GM12874 (cell line): ENCODE results near the gene USF1.

Source experiments
- TF ChIP-seq, protein P1 (sequence below): IDR thresholded peaks from 2 replicates; pipeline ENCODE4 v1.5.1; 2011; ENCODE audit warnings: low read depth, mild to moderate bottlenecking, control low read depth, low read length, moderate library complexity; ENCODE audit not compliant: insufficient read depth

USF1 gene

GRCh38 chr1:161045736-161046604 is at the start of gene USF1:
TSS of gene USF1 (minus strand) at chr1:161045977. CDS start at chr1:161043275, 2,702 bp downstream.
- TF ChIP-seq, protein P1, sequence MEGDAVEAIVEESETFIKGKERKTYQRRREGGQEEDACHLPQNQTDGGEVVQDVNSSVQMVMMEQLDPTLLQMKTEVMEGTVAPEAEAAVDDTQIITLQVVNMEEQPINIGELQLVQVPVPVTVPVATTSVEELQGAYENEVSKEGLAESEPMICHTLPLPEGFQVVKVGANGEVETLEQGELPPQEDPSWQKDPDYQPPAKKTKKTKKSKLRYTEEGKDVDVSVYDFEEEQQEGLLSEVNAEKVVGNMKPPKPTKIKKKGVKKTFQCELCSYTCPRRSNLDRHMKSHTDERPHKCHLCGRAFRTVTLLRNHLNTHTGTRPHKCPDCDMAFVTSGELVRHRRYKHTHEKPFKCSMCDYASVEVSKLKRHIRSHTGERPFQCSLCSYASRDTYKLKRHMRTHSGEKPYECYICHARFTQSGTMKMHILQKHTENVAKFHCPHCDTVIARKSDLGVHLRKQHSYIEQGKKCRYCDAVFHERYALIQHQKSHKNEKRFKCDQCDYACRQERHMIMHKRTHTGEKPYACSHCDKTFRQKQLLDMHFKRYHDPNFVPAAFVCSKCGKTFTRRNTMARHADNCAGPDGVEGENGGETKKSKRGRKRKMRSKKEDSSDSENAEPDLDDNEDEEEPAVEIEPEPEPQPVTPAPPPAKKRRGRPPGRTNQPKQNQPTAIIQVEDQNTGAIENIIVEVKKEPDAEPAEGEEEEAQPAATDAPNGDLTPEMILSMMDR, result no peak

DNA sequence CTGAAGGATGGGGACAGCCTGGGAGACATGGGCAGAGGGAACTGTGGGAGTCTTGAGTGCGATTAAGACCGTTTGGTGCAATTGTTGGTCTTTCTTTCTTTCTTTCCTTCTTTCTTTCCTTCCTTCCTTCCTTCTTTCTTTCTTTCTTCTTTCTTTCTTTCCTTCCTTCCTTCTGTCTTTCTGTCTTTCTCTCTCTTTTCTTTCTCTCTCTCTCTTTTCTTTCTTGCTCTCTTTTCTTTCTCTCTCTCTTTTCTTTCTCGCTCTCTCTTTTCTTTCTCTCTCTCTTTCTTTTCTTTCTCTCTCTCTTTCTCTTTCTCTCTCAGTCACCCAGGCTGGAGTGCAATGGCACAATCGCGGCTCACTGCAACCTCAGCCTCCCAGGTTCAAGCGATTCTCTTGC is 49.5 kb upstream of the USF1 start:
- TF ChIP-seq, protein P1, result no peak

DNA sequence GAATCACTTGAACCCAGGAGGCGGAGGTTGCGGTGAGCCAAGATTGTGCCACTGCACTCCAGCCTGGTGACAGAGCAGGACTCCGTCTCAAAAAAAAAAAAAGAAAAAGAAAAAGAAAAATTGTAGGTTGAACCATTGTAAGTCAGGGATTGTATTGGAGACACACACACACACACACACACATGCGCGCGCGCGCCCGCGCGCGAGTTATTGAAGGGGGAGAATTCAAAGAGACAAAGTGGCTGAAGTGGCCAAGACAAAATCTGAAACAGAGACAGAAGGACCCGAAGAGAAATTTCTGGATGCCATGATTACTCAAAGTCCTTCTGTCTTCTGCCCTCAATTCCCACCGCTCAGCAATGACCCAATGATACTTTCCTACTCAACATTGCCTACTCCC is 48.7 kb upstream of the USF1 start:
- TF ChIP-seq, protein P1, result no peak

- TF ChIP-seq, protein P1, result no peak
Measured at GRCh38 chr1:161092621-161093028, 46.8 kb upstream of the USF1 start.

DNA sequence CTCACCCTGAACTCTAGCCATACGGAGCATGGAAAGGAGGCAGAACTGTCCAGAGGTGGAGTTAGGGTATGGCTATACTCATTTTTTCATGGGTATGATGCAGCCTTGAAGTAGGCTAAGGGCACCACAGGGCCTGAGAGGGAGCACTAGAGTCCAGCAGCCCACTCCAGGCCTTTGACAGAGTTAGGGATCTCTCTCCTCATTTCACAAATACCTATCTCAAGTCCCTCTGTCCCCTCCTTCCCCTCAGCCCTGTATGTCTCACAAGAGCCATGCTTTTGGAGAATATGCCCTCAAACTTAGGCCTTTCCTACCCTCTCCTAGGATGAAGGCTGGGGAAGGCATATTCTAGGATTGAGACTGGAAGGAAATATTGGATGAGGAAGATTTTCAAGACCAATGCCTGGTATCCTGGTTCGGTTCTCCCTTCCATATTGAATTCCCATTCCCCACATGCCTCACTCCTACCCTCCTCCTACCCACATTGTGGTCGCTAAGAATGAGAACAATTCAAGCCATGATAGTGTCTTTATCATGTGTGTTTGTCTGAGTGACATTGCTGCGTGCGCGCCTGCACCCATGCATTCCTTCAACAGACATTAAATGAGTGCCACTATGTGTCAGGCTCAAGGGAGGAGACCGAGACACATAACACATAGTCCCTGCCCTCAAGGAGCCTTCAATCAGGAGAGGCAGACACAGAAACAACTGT is 46.2 kb upstream of the USF1 start:
- TF ChIP-seq, protein P1, result no peak

- TF ChIP-seq, protein P1, result no peak
Measured at GRCh38 chr1:161091093-161091492, 45.3 kb upstream of the USF1 start.

GRCh38 chr1:161090617-161091016 is 44.8 kb upstream of the USF1 start:
- TF ChIP-seq, protein P1, result no peak
